Measurements from ENCODE around the gene RNF168. TPM values are rescaled to one million over a fixed set of nuclear protein-coding genes. Genes with fewer than 3 reads are reported as not detected.
A peak's percentile ranks its signal among the peaks of the same experiment; 100 is the strongest.

Gene RNF168
- total RNA-seq, 1 experiment from 2014 or later = 25.1 TPM

- peak overlapping the region; percentile 81 for H3K4me2 ChIP-seq (ENCODE audit: low read length)
- intact Hi-C loops (cut with micrococcal nuclease) = loop anchor here (2.0 to 10.0 kb wide), 3 partner anchors 156 to 656 kb away; partner anchors contain the start of gene PIGZ
- peak; percentile 96 for ATAC-seq
- H3K4me3 ChIP-seq (replicated peaks in 1 of 2; ENCODE audit: low read depth in 1 of 2, low read length in 2 of 2) = peak overlapping the region; percentile 45 to 54
- peak; percentile 42 for DNase-seq (ENCODE audit: low read depth, low spot score)
- H3K27ac ChIP-seq (ENCODE audit: low read depth, low read length) = peak overlapping the region; percentile 12; the same call in 1 of the 2 replicates
- peaks cover 5 to 27% of the 10 kb centered on the region in 2 experiments; a peak in 3 of 4 replicates for H3K4me1 ChIP-seq (ENCODE audit: control insufficient read depth in 1 of 2, insufficient read depth in 2 of 2, low read length in 2 of 2)
- H3K9me3 ChIP-seq (ENCODE audit: control insufficient read depth in 1 of 2, insufficient read depth in 1 of 2, low read depth in 1 of 2, low read length in 2 of 2) = no peaks in the 10 kb centered on the region
- TSS peak; percentile 82 for BruUV-seq (replicated peaks)
- no peaks in the 10 kb centered on the region for H4K20me1 ChIP-seq (ENCODE audit: insufficient read depth)
- H3K9me2 ChIP-seq (ENCODE audit: insufficient read depth) = no peaks in the 10 kb centered on the region
- H3K27me3 ChIP-seq (ENCODE audit: insufficient read depth, low read length) = no peaks in the 10 kb centered on the region
- H3K9ac ChIP-seq (ENCODE audit: low read length) = peak overlapping the region; percentile 51
- H3K79me2 ChIP-seq (ENCODE audit: insufficient read depth, low read length) = no peaks in the 10 kb centered on the region
- CTCF ChIA-PET = interaction anchor here (0.7 to 2.3 kb wide), 16 partner anchors 10 to 474 kb away, joined by 3 to 13 read pairs (median 4); partner anchors contain the start of gene NCBP2
- RAD21 ChIA-PET (ENCODE audit: low non-redundant PET in 1 of 2, low total read pairs in 2 of 2, uncharacterized antibody in 2 of 2, unreplicated experiment in 2 of 2) = interaction anchor here in 1 of 2 experiments (0.5 kb wide), 1 partner anchor 189 kb away, joined by 3 read pairs; no protein-coding TSS in a partner anchor
- POLR2A ChIA-PET = interaction anchor here (0.7 to 1.4 kb wide), 3 partner anchors 81 to 501 kb away, joined by 3 to 5 read pairs (median 3); partner anchors contain the start of genes MELTF and NCBP2
- no peaks in the 10 kb centered on the region for H3K36me3 ChIP-seq (ENCODE audit: control insufficient read depth in 1 of 2, insufficient read depth in 2 of 2, low read length in 2 of 2)
- peak overlapping the region; percentile 87 for H2AFZ ChIP-seq (ENCODE audit: low read depth, low read length, poor library complexity, severe bottlenecking)
- TF ChIP-seq CEBPB (IDR thresholded peaks at IDR 0.05; ENCODE audit: low read depth) = no peak
- peak; percentile 69 for TF ChIP-seq POLR2AphosphoS5 (IDR thresholded peaks at IDR 0.05; ENCODE audit: low read depth, low read length)
- TF ChIP-seq ZBTB33 (IDR thresholded peaks at IDR 0.05; ENCODE audit: extremely low read depth, insufficient replicate concordance, low read length) = no peak
- TF ChIP-seq EZH2 (IDR thresholded peaks at IDR 0.05) = no peak
- no peak for TF ChIP-seq JUND (IDR thresholded peaks at IDR 0.05)
- TF ChIP-seq, protein P1, sequence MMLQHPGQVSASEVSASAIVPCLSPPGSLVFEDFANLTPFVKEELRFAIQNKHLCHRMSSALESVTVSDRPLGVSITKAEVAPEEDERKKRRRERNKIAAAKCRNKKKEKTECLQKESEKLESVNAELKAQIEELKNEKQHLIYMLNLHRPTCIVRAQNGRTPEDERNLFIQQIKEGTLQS (IDR thresholded peaks at IDR 0.05) = no peak
- no peak for TF ChIP-seq SP1 (IDR thresholded peaks at IDR 0.05; ENCODE audit: low read depth)
- TF ChIP-seq, protein P2, sequence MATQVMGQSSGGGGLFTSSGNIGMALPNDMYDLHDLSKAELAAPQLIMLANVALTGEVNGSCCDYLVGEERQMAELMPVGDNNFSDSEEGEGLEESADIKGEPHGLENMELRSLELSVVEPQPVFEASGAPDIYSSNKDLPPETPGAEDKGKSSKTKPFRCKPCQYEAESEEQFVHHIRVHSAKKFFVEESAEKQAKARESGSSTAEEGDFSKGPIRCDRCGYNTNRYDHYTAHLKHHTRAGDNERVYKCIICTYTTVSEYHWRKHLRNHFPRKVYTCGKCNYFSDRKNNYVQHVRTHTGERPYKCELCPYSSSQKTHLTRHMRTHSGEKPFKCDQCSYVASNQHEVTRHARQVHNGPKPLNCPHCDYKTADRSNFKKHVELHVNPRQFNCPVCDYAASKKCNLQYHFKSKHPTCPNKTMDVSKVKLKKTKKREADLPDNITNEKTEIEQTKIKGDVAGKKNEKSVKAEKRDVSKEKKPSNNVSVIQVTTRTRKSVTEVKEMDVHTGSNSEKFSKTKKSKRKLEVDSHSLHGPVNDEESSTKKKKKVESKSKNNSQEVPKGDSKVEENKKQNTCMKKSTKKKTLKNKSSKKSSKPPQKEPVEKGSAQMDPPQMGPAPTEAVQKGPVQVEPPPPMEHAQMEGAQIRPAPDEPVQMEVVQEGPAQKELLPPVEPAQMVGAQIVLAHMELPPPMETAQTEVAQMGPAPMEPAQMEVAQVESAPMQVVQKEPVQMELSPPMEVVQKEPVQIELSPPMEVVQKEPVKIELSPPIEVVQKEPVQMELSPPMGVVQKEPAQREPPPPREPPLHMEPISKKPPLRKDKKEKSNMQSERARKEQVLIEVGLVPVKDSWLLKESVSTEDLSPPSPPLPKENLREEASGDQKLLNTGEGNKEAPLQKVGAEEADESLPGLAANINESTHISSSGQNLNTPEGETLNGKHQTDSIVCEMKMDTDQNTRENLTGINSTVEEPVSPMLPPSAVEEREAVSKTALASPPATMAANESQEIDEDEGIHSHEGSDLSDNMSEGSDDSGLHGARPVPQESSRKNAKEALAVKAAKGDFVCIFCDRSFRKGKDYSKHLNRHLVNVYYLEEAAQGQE (IDR thresholded peaks at IDR 0.05; ENCODE audit: low read depth) = no peak
- peak; percentile 82 for TF ChIP-seq YY1 (IDR thresholded peaks at IDR 0.05; ENCODE audit: extremely low read depth, insufficient replicate concordance, low read depth, low read length)
- peak; percentile 66 for TF ChIP-seq MAX (IDR thresholded peaks at IDR 0.05)
- TF ChIP-seq EZH2phosphoT487 (IDR thresholded peaks at IDR 0.05; ENCODE audit: borderline replicate concordance) = no peak
- no peak for TF ChIP-seq FOSL1 (IDR thresholded peaks at IDR 0.05; ENCODE audit: low read depth)
- TF ChIP-seq ELF1 (IDR thresholded peaks at IDR 0.05; ENCODE audit: borderline replicate concordance, low read depth) = no peak
- peak; percentile 53 to 84 (median 73); a peak in 5 of 6 replicates for TF ChIP-seq CTCF (IDR thresholded peaks at IDR 0.05 in 2 of 3, conservative IDR thresholded peaks at IDR 0.05 in 1 of 3; ENCODE audit: borderline replicate concordance in 1 of 3, insufficient read depth in 1 of 3, low read depth in 2 of 3, low read length in 2 of 3)
- no peak for TF ChIP-seq SRF (IDR thresholded peaks at IDR 0.05; ENCODE audit: low read depth)
- TF ChIP-seq CBX3 (IDR thresholded peaks at IDR 0.05; ENCODE audit: low read depth) = peak; percentile 62; the same call in 1 of the 2 replicates
- no peak for TF ChIP-seq ZNF274 (IDR thresholded peaks at IDR 0.05; ENCODE audit: low read depth, low read length)
- peak; percentile 75 for TF ChIP-seq POLR2A (IDR thresholded peaks at IDR 0.05; ENCODE audit: borderline replicate concordance, extremely low read depth, insufficient read depth, insufficient read length)
- TF ChIP-seq SIN3A (IDR thresholded peaks at IDR 0.05; ENCODE audit: low read depth) = no peak
Observed at GRCh38 chr3:196528639-196529233, 25.2 kb upstream of the RNF168 start.
